ENCODE measurements around the gene TNFRSF1B.

- TF ChIP-seq POLR2AphosphoS5 (IDR thresholded peaks at IDR 0.05; ENCODE audit: borderline replicate concordance, low read depth, low read length) (no peak), EZH2 (IDR thresholded peaks at IDR 0.05) (no peak), FOXP2 (optimal IDR thresholded peaks at IDR 0.05; ENCODE audit: control extremely low read depth, extremely low read length, insufficient read depth) (no peak)
Measured at GRCh38 chr1:12180903-12181302, 14.1 kb downstream of the TNFRSF1B start.
